IMR-90 (cell line): ENCODE data around the gene GLS. TPM values are rescaled to one million over a fixed set of nuclear protein-coding genes. Genes with fewer than 3 reads are reported as not detected.

Source experiments
- ATAC-seq: fragments of 200-7000 bp; cut with Tn5 transposase; 2 replicates; pipeline ENCODE4 v1.9.1; 2020; ENCODE audit warnings: low read depth, mild to moderate bottlenecking, moderate library complexity
- BruUV-seq: library from RNA; stranded (reverse); fragments of 400-500 nt; replicated peaks from 2 replicates; lab custom pipeline; 2021; lab: Mats Ljungman, UMichigan
- CTCF ChIA-PET: fragments of 300-600 bp; formaldehyde crosslinking; extraction: SDS; loops from one replicate; lab custom pipeline; 2021; ENCODE audit warnings: antibody characterized with exemption; lab: Yijun Ruan, JAX
- POLR2A ChIA-PET: fragments of 300-600 bp; sonication (Branson Sonifier 250); formaldehyde crosslinking; loops from one replicate; lab custom pipeline; 2022; ENCODE audit warnings: antibody characterized with exemption; ENCODE audit not compliant: unreplicated experiment; lab: Charles Lee
- DNase-seq: peaks from one replicate; pipeline ENCODE4 v3.0.0; 2013
- H2AFZ ChIP-seq: replicated peaks from 2 replicates; pipeline ENCODE3; 2013; ENCODE audit warnings: low read length, mild to moderate bottlenecking; ENCODE audit not compliant: poor library complexity
- H2AK5ac ChIP-seq: 2 replicates; pipeline ENCODE4 v1.6.1; 2013; ENCODE audit warnings: low read depth, low read length, inconsistent platforms
- H2AK9ac ChIP-seq: replicated peaks from 2 replicates; pipeline ENCODE3; 2013; ENCODE audit warnings: mild to moderate bottlenecking, low read depth, low read length, moderate library complexity; ENCODE audit not compliant: poor library complexity
- H2BK120ac ChIP-seq: 2 replicates; pipeline ENCODE4 v1.6.1; 2013; ENCODE audit warnings: low read depth, low read length, inconsistent platforms
- H2BK15ac ChIP-seq: 3 replicates; pipeline ENCODE4 v1.6.1; 2013; ENCODE audit warnings: low read depth, low read length, inconsistent platforms
- H2BK20ac ChIP-seq: 2 replicates; pipeline ENCODE4 v1.6.1; 2013; ENCODE audit warnings: low read depth, mild to moderate bottlenecking, inconsistent platforms, low read length, moderate library complexity
- H2BK5ac ChIP-seq: 2 replicates; pipeline ENCODE4 v1.6.1; 2013; ENCODE audit warnings: mild to moderate bottlenecking, low read depth, low read length, inconsistent platforms; ENCODE audit not compliant: poor library complexity, severe bottlenecking
- H3K14ac ChIP-seq: replicated peaks from 2 replicates; pipeline ENCODE4 v1.6.1; 2013; ENCODE audit warnings: low read depth, low read length, inconsistent platforms
- H3K18ac ChIP-seq: 2 replicates; pipeline ENCODE4 v1.6.1; 2013; ENCODE audit warnings: low read depth, low read length, control low read depth
- H3K23ac ChIP-seq: 2 replicates; pipeline ENCODE4 v1.6.1; 2013; ENCODE audit warnings: low read depth, low read length, inconsistent platforms
- H3K27ac ChIP-seq: 2 replicates; pipeline ENCODE4 v1.5.1; 2013; ENCODE audit warnings: mild to moderate bottlenecking, control low read depth, low read length; ENCODE audit not compliant: insufficient read depth
- H3K27me3 ChIP-seq: 2 replicates; pipeline ENCODE4 v1.6.1; 2013; ENCODE audit warnings: low read length; ENCODE audit not compliant: control insufficient read depth, insufficient read depth
- H3K36me3 ChIP-seq: 2 replicates; pipeline ENCODE4 v1.6.1; 2013; ENCODE audit warnings: low read length, mixed read lengths; ENCODE audit not compliant: control insufficient read depth, insufficient read depth
- H3K4ac ChIP-seq: 2 replicates; pipeline ENCODE4 v1.6.1; 2013; ENCODE audit warnings: low read depth, low read length, inconsistent platforms
- H3K4me1 ChIP-seq: 2 replicates; pipeline ENCODE4 v1.6.1; 2013; ENCODE audit warnings: low read length, mixed read lengths; ENCODE audit not compliant: control insufficient read depth, insufficient read depth
- H3K4me2 ChIP-seq: 2 replicates; pipeline ENCODE4 v1.6.1; 2013; ENCODE audit warnings: low read depth, mild to moderate bottlenecking, control low read depth, low read length, moderate library complexity
- H3K4me3 ChIP-seq: 2 replicates; pipeline ENCODE4 v1.5.1; 2013; ENCODE audit warnings: low read depth, mild to moderate bottlenecking, control low read depth, low read length, moderate library complexity; ENCODE audit not compliant: insufficient read depth
- H3K56ac ChIP-seq: 2 replicates; pipeline ENCODE4 v1.6.1; 2013; ENCODE audit warnings: low read length, inconsistent platforms; ENCODE audit not compliant: insufficient read depth; ENCODE audit errors: extremely low read depth
- H3K79me1 ChIP-seq, 2 experiments: 2 replicates each; pipeline ENCODE4 v1.6.1; 2013; ENCODE audit warnings: low read length in 2 of 2, inconsistent platforms in 1 of 2, low read depth in 1 of 2
- H3K9ac ChIP-seq: 2 replicates; pipeline ENCODE4 v1.6.1; 2013; ENCODE audit warnings: low read depth, low read length, control low read depth
- H3K9me1 ChIP-seq: 2 replicates; pipeline ENCODE4 v1.6.1; 2013; ENCODE audit warnings: low read length, inconsistent platforms; ENCODE audit not compliant: insufficient read depth
- H3K9me3 ChIP-seq: 2 replicates; pipeline ENCODE4 v1.6.1; 2013; ENCODE audit warnings: low read length; ENCODE audit not compliant: control insufficient read depth, insufficient read depth
- H4K20me1 ChIP-seq: 2 replicates; pipeline ENCODE4 v1.6.1; 2013; ENCODE audit warnings: low read length, inconsistent platforms; ENCODE audit not compliant: insufficient read depth
- H4K5ac ChIP-seq: 2 replicates; pipeline ENCODE4 v1.6.1; 2013; ENCODE audit warnings: mild to moderate bottlenecking, low read depth, low read length, control low read depth
- H4K8ac ChIP-seq, 2 experiments: 2 replicates each; pipeline ENCODE4 v1.6.1; 2013; ENCODE audit warnings: low read depth in 2 of 2, low read length in 2 of 2, control low read depth in 1 of 2, inconsistent platforms in 1 of 2
- H4K91ac ChIP-seq: 2 replicates; pipeline ENCODE4 v1.6.1; 2013; ENCODE audit warnings: low read depth, low read length, inconsistent platforms; ENCODE audit not compliant: insufficient read depth
- BHLHE40 ChIP-seq: fragments of 150-350 bp; IDR thresholded peaks from 2 replicates; pipeline ENCODE4 v1.6.1; 2016; ENCODE audit warnings: mild to moderate bottlenecking, low read depth, low read length
- CEBPB ChIP-seq: IDR thresholded peaks from 2 replicates; pipeline ENCODE4 v1.6.1; 2012; ENCODE audit warnings: low read depth, low read length, improper control_type of control experiment
- CHD1 ChIP-seq: IDR thresholded peaks from 2 replicates; pipeline ENCODE4 v1.6.1; 2012; ENCODE audit warnings: low read depth, low read length, improper control_type of control experiment
- FOS ChIP-seq: fragments of 150-350 bp; IDR thresholded peaks from 2 replicates; pipeline ENCODE4 v1.6.1; 2016; ENCODE audit warnings: low read depth, low read length
- MAFK ChIP-seq: IDR thresholded peaks from 2 replicates; pipeline ENCODE4 v1.6.1; 2012; ENCODE audit warnings: low read depth, low read length, improper control_type of control experiment
- MAZ ChIP-seq: IDR thresholded peaks from 2 replicates; pipeline ENCODE4 v1.6.1; 2012; ENCODE audit warnings: low read depth, mild to moderate bottlenecking, low read length, improper control_type of control experiment, moderate library complexity, borderline replicate concordance
- MXI1 ChIP-seq: IDR thresholded peaks from 2 replicates; pipeline ENCODE4 v1.6.1; 2012; ENCODE audit warnings: low read depth, mild to moderate bottlenecking, low read length, moderate library complexity, borderline replicate concordance
- NFE2L2 ChIP-seq: fragments of 150-350 bp; IDR thresholded peaks from 2 replicates; pipeline ENCODE4 v1.6.1; 2016; ENCODE audit warnings: low read depth, mild to moderate bottlenecking, low read length
- POLR2A ChIP-seq: IDR thresholded peaks from 2 replicates; pipeline ENCODE4 v1.6.1; 2012; ENCODE audit warnings: mild to moderate bottlenecking, low read depth, low read length
- RAD21 ChIP-seq: IDR thresholded peaks from 2 replicates; pipeline ENCODE4 v1.6.1; 2012; ENCODE audit warnings: low read length, improper control_type of control experiment
- RCOR1 ChIP-seq: IDR thresholded peaks from 2 replicates; pipeline ENCODE4 v1.6.1; 2012; ENCODE audit warnings: mild to moderate bottlenecking, low read length, improper control_type of control experiment; ENCODE audit not compliant: insufficient replicate concordance
- RFX5 ChIP-seq: IDR thresholded peaks from 2 replicates; pipeline ENCODE4 v1.8.0; 2012; ENCODE audit warnings: low read depth, mild to moderate bottlenecking, low read length, moderate library complexity
- SMC3 ChIP-seq: fragments of 150-350 bp; IDR thresholded peaks from 2 replicates; pipeline ENCODE4 v1.6.1; 2016; ENCODE audit warnings: low read depth, mild to moderate bottlenecking, antibody characterized with exemption, low read length, moderate library complexity
- USF2 ChIP-seq: fragments of 150-350 bp; IDR thresholded peaks from 2 replicates; pipeline ENCODE4 v1.6.1; 2017; ENCODE audit warnings: mild to moderate bottlenecking, antibody characterized with exemption, low read length, low read depth
- WGBS, 2 experiments: methylation state at CpG; one replicate each; pipeline versions ENCODE4 v1.1.5 to v1.1.7; 2013; ENCODE audit warnings: missing lambda C conversion rate in 2 of 2; ENCODE audit not compliant: insufficient read length in 1 of 2; ENCODE audit errors: extremely low coverage in 2 of 2; 5-methylcytosine and 5-hydroxymethylcytosine counted together
- dilution Hi-C: fragments of 300-500 bp; cut with HindIII; formaldehyde crosslinking; loops from one replicate; pipeline ENCODE4 v1.14.3; 2018; ENCODE audit warnings: low sequenced_read_pairs; ENCODE audit not compliant: unreplicated experiment
- in situ Hi-C: fragments of 300-500 bp; cut with MboI; formaldehyde crosslinking; loops from 3 replicates; pipeline ENCODE4 v1.14.3; 2019; ENCODE audit warnings: low sequenced_read_pairs, inconsistent platforms, mixed read lengths
- intact Hi-C: fragments of 100-400 bp; cut with micrococcal nuclease; formaldehyde crosslinking; loops from 2 replicates; pipeline ENCODE4 v1.10.0; 2022
- polyA plus RNA-seq, 3 experiments: library from polyadenylated mRNA; depleted of rRNA; stranded (reverse); fragments of >200 nt; gene quantifications; 2 replicates each; pipeline ENCODE4 v1.2.3, GENCODE V29; 2012; ENCODE audit warnings: low replicate concordance in 1 of 3
- total RNA-seq: library from RNA; depleted of rRNA; stranded (reverse); fragments of >200 nt; gene quantifications from 2 replicates; pipeline ENCODE4 v1.2.3, GENCODE V29; 2012
- TF ChIP-seq, protein P1 (sequence below): conservative IDR thresholded peaks from 2 replicates; pipeline ENCODE4 v1.5.1; 2012; ENCODE audit warnings: mild to moderate bottlenecking, low read depth, low read length, improper control_type of control experiment

The GLS gene
- total and polyA plus RNA-seq, 2 of the 4 experiments (the other 2 are of a cell fraction): 87.5 to 130 TPM

- H2BK15ac ChIP-seq: no peak overlapping the region
- ATAC-seq: no peak
- no peak overlapping the region for H3K14ac ChIP-seq
- H3K18ac ChIP-seq: no peak overlapping the region
- H3K9ac ChIP-seq: no peak overlapping the region
- H2AFZ ChIP-seq: no peak overlapping the region
- ChIA-PET POLR2A (no interaction called here), CTCF (no interaction called here)
- no peaks in the 10 kb centered on the region for H3K36me3 ChIP-seq
- no peak overlapping the region for H4K8ac ChIP-seq
- no peak overlapping the region for H3K4ac ChIP-seq
- no peaks in the 10 kb centered on the region; a peak in 1 of 4 replicates for H3K79me1 ChIP-seq
- H2AK5ac ChIP-seq: no peak overlapping the region
- no peak overlapping the region for H4K5ac ChIP-seq
- no peak overlapping the region for H2BK120ac ChIP-seq
- H3K4me2 ChIP-seq: no peak overlapping the region
- H2BK5ac ChIP-seq: no peak overlapping the region
- peaks cover 4% of the 10 kb centered on the region; the same call in 1 of the 2 replicates for H4K20me1 ChIP-seq
- intact Hi-C loops: no loop called here
- WGBS, 2 experiments: no CpG with 5 or more reads among the region's 2 CpGs
- dilution Hi-C loops: no loop called here
- H3K9me1 ChIP-seq: 0 out of 2 replicates have a peak, but pooled peaks cover 1% of the 10 kb centered on the region
- no peaks in the 10 kb centered on the region for H3K4me1 ChIP-seq
- no peak overlapping the region for H3K56ac ChIP-seq
- in situ Hi-C loops: no loop called here
- H4K91ac ChIP-seq: no peak overlapping the region
- no peak overlapping the region for H3K27ac ChIP-seq
- H3K4me3 ChIP-seq: no peak overlapping the region
- no peak for DNase-seq
- TF ChIP-seq USF2: no peak
- no peak for TF ChIP-seq RFX5
- no peak for TF ChIP-seq RAD21
- TF ChIP-seq RCOR1: no peak
- no peak for TF ChIP-seq SMC3
- no peak for TF ChIP-seq MXI1
- no peak for TF ChIP-seq POLR2A
- TF ChIP-seq MAFK: no peak
- TF ChIP-seq CEBPB: no peak
- TF ChIP-seq CHD1: no peak
- TF ChIP-seq MAZ: no peak
- TF ChIP-seq NFE2L2: no peak
- TF ChIP-seq FOS: no peak
- no peak for TF ChIP-seq BHLHE40
- TF ChIP-seq, protein P1, sequence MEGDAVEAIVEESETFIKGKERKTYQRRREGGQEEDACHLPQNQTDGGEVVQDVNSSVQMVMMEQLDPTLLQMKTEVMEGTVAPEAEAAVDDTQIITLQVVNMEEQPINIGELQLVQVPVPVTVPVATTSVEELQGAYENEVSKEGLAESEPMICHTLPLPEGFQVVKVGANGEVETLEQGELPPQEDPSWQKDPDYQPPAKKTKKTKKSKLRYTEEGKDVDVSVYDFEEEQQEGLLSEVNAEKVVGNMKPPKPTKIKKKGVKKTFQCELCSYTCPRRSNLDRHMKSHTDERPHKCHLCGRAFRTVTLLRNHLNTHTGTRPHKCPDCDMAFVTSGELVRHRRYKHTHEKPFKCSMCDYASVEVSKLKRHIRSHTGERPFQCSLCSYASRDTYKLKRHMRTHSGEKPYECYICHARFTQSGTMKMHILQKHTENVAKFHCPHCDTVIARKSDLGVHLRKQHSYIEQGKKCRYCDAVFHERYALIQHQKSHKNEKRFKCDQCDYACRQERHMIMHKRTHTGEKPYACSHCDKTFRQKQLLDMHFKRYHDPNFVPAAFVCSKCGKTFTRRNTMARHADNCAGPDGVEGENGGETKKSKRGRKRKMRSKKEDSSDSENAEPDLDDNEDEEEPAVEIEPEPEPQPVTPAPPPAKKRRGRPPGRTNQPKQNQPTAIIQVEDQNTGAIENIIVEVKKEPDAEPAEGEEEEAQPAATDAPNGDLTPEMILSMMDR: no peak
- H2BK20ac ChIP-seq: no peak overlapping the region
- BruUV-seq: no TSS peak
- H3K23ac ChIP-seq: no peak overlapping the region
- no peak overlapping the region for H2AK9ac ChIP-seq
- no peaks in the 10 kb centered on the region for H3K9me3 ChIP-seq
- H3K27me3 ChIP-seq: no peaks in the 10 kb centered on the region
Measured at GRCh38 chr2:190941571-190941970, 61.0 kb downstream of the GLS start.
